SK-N-SH treated with all-trans-retinoic acid at 6 μM for 48 hours (cell line): ENCODE measurements around the gene GXYLT1.

Experiments used
- ARNTL ChIP-seq: fragments of 450-650 bp; formaldehyde crosslinking; IDR thresholded peaks from 2 replicates; pipeline ENCODE4 v1.5.0; 2020; ENCODE audit warnings: low read depth, mild to moderate bottlenecking, moderate library complexity, borderline replicate concordance
- BACH2 ChIP-seq: fragments of 250-450 bp; sonication (Bioruptor Pico); IDR thresholded peaks from 2 replicates; pipeline ENCODE4 v1.9.0; 2021; ENCODE audit warnings: mild to moderate bottlenecking, borderline replicate concordance
- CSDC2 ChIP-seq: fragments of 250-450 bp; sonication (Bioruptor Pico); IDR thresholded peaks from 2 replicates; pipeline ENCODE4 v1.5.0; 2020; ENCODE audit warnings: mild to moderate bottlenecking, moderate library complexity
- ISL1 ChIP-seq: fragments of 250-450 bp; sonication (Bioruptor Pico); IDR thresholded peaks from 2 replicates; pipeline ENCODE4 v2.1.2; 2022; ENCODE audit warnings: mild to moderate bottlenecking, moderate library complexity
- PPARA ChIP-seq: fragments of 250-450 bp; sonication (Bioruptor Pico); IDR thresholded peaks from 2 replicates; pipeline ENCODE4 v1.5.0; 2020; ENCODE audit warnings: mild to moderate bottlenecking, borderline replicate concordance
- RARB ChIP-seq: fragments of 250-450 bp; sonication (Bioruptor Pico); IDR thresholded peaks from 2 replicates; pipeline ENCODE4 v1.8.0; 2021; ENCODE audit warnings: mild to moderate bottlenecking, moderate library complexity
- TCF4 ChIP-seq: fragments of 250-450 bp; sonication (Bioruptor Pico); IDR thresholded peaks from 2 replicates; pipeline ENCODE4 v1.8.0; 2021; ENCODE audit warnings: mild to moderate bottlenecking, moderate library complexity, borderline replicate concordance
- ZC3H10 ChIP-seq: fragments of 250-450 bp; sonication (Bioruptor Pico); IDR thresholded peaks from 2 replicates; pipeline ENCODE4 v1.5.1; 2021; ENCODE audit warnings: mild to moderate bottlenecking, moderate library complexity
- ZFP3 ChIP-seq: fragments of 250-450 bp; sonication (Bioruptor Pico); IDR thresholded peaks from 2 replicates; pipeline ENCODE4 v1.5.0; 2020; ENCODE audit warnings: mild to moderate bottlenecking, moderate library complexity
- ZFP30 ChIP-seq: fragments of 450-650 bp; formaldehyde crosslinking; IDR thresholded peaks from 2 replicates; pipeline ENCODE4 v1.5.0; 2022; ENCODE audit warnings: mild to moderate bottlenecking, moderate library complexity
- ZNF8 ChIP-seq: fragments of 450-650 bp; formaldehyde crosslinking; IDR thresholded peaks from 2 replicates; pipeline ENCODE4 v1.5.0; 2020; ENCODE audit warnings: mild to moderate bottlenecking, moderate library complexity
- TF ChIP-seq, protein P1 (sequence below): fragments of 250-450 bp; sonication (Bioruptor Pico); IDR thresholded peaks from 2 replicates; pipeline ENCODE4 v1.8.0; 2021; ENCODE audit warnings: low read depth, mild to moderate bottlenecking, moderate library complexity, borderline replicate concordance
- TF ChIP-seq, protein P2 (sequence below): fragments of 250-450 bp; sonication (Bioruptor Pico); IDR thresholded peaks from 2 replicates; pipeline ENCODE4 v1.5.1; 2020; ENCODE audit warnings: low read depth, mild to moderate bottlenecking, moderate library complexity
- TF ChIP-seq, protein P3 (sequence below): fragments of 250-450 bp; sonication (Bioruptor Pico); IDR thresholded peaks from 2 replicates; pipeline ENCODE4 v1.5.1; 2021; ENCODE audit warnings: mild to moderate bottlenecking, moderate library complexity

DNA sequence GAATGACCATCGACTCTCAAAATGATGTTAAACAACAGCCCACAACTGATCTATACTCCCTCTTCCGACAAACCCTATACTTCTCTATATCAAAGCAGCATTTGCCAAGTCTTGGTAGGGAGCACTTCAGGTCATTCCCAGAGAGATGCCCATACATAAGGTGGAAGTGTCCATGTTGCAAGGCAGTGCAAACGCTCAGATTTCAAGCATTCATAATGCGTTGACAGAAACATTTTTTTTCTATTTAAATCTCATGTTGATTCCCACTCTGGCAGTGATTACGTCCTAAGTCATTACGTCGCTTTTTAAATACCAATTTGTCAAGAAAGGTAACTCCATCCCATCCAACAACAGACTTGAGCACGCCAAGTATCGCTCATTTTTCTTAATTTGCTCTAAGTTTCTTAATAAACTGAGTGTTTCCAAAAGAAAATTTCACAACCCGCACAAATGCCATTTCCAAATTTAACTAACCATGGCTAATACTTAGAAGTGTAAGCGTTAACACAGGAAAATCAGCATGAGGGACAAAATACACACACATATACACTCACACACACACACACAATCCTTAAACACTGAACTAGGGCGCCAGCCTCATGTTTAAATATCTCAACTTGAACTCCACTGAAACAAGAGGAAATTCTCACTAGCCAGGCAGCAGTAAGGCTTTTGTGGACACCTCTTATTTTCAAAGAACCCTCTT is 1.1 kb downstream of the GXYLT1 start:
- TF ChIP-seq ZNF8 (CRISPR knock-in tag) = no peak
- TF ChIP-seq, protein P1, sequence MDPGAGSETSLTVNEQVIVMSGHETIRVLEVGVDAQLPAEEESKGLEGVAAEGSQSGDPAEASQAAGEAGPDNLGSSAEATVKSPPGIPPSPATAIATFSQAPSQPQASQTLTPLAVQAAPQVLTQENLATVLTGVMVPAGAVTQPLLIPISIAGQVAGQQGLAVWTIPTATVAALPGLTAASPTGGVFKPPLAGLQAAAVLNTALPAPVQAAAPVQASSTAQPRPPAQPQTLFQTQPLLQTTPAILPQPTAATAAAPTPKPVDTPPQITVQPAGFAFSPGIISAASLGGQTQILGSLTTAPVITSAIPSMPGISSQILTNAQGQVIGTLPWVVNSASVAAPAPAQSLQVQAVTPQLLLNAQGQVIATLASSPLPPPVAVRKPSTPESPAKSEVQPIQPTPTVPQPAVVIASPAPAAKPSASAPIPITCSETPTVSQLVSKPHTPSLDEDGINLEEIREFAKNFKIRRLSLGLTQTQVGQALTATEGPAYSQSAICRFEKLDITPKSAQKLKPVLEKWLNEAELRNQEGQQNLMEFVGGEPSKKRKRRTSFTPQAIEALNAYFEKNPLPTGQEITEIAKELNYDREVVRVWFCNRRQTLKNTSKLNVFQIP (CRISPR knock-in tag) = no peak
- no peak for TF ChIP-seq PPARA (CRISPR knock-in tag)
- no peak for TF ChIP-seq CSDC2 (CRISPR knock-in tag)
- TF ChIP-seq ZFP3 (CRISPR knock-in tag) = no peak
- TF ChIP-seq ARNTL (CRISPR knock-in tag) = no peak
- TF ChIP-seq ZFP30 (CRISPR knock-in tag) = no peak
- TF ChIP-seq TCF4 (CRISPR knock-in tag) = no peak
- TF ChIP-seq ZC3H10 (CRISPR knock-in tag) = no peak
- TF ChIP-seq, protein P2, sequence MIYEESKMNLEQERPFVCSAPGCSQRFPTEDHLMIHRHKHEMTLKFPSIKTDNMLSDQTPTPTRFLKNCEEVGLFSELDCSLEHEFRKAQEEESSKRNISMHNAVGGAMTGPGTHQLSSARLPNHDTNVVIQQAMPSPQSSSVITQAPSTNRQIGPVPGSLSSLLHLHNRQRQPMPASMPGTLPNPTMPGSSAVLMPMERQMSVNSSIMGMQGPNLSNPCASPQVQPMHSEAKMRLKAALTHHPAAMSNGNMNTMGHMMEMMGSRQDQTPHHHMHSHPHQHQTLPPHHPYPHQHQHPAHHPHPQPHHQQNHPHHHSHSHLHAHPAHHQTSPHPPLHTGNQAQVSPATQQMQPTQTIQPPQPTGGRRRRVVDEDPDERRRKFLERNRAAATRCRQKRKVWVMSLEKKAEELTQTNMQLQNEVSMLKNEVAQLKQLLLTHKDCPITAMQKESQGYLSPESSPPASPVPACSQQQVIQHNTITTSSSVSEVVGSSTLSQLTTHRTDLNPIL (CRISPR knock-in tag) = no peak
- no peak for TF ChIP-seq BACH2 (CRISPR knock-in tag)
- TF ChIP-seq RARB = no peak
- TF ChIP-seq, protein P3, sequence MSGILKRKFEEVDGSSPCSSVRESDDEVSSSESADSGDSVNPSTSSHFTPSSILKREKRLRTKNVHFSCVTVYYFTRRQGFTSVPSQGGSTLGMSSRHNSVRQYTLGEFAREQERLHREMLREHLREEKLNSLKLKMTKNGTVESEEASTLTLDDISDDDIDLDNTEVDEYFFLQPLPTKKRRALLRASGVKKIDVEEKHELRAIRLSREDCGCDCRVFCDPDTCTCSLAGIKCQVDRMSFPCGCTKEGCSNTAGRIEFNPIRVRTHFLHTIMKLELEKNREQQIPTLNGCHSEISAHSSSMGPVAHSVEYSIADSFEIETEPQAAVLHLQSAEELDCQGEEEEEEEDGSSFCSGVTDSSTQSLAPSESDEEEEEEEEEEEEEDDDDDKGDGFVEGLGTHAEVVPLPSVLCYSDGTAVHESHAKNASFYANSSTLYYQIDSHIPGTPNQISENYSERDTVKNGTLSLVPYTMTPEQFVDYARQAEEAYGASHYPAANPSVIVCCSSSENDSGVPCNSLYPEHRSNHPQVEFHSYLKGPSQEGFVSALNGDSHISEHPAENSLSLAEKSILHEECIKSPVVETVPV (CRISPR knock-in tag) = no peak
- TF ChIP-seq ISL1 (CRISPR knock-in tag) = no peak
